Ishikawa (cell line): ENCODE results near the gene KRT81.

Source experiments
- EGR1 ChIP-seq: IDR thresholded peaks from 2 replicates; pipeline ENCODE4 v1.6.1; 2012
- FOXM1 ChIP-seq: IDR thresholded peaks from 2 replicates; pipeline ENCODE4 v1.6.1; 2012; ENCODE audit warnings: low read depth, borderline replicate concordance
- NFIC ChIP-seq: IDR thresholded peaks from 2 replicates; pipeline ENCODE4 v1.6.1; 2012
- RAD21 ChIP-seq: IDR thresholded peaks from 2 replicates; pipeline ENCODE4 v1.6.1; 2012; ENCODE audit warnings: low read depth
- REST ChIP-seq: IDR thresholded peaks from 2 replicates; pipeline ENCODE4 v1.6.1; 2012; ENCODE audit warnings: low read depth, mild to moderate bottlenecking
- TAF1 ChIP-seq: IDR thresholded peaks from 2 replicates; pipeline ENCODE4 v1.6.1; 2012; ENCODE audit warnings: low read depth, mild to moderate bottlenecking
- TCF12 ChIP-seq: IDR thresholded peaks from 2 replicates; pipeline ENCODE4 v1.6.1; 2012; ENCODE audit warnings: low read depth
- TEAD4 ChIP-seq: IDR thresholded peaks from 2 replicates; pipeline ENCODE4 v1.6.1; 2012
- USF1 ChIP-seq: IDR thresholded peaks from 2 replicates; pipeline ENCODE4 v1.6.1; 2012
- YY1 ChIP-seq: IDR thresholded peaks from 2 replicates; pipeline ENCODE4 v1.6.1; 2012; ENCODE audit warnings: low read depth
- ZBTB7A ChIP-seq: IDR thresholded peaks from 2 replicates; pipeline ENCODE4 v1.6.1; 2012; ENCODE audit warnings: low read depth

GRCh38 chr12:52280796-52281560 is 10.4 kb downstream of the KRT81 start:
- TF ChIP-seq TCF12, result peak; percentile 43; the same call in 1 of the 2 replicates
- TF ChIP-seq EGR1, result no peak
- TF ChIP-seq FOXM1, result peak; percentile 70
- TF ChIP-seq USF1, result no peak; the same call in 1 of the 2 replicates
- TF ChIP-seq REST, result no peak
- TF ChIP-seq NFIC, result peak; percentile 98
- peak; percentile 33 for TF ChIP-seq ZBTB7A
- TF ChIP-seq TAF1, result no peak
- TF ChIP-seq YY1, result peak; percentile 55; the same call in 1 of the 2 replicates
- TF ChIP-seq TEAD4, result peak; percentile 97
- peak; percentile 32; the same call in 1 of the 2 replicates for TF ChIP-seq RAD21
